ENCODE results near the gene SPECC1. TPM values are rescaled to one million over a fixed set of nuclear protein-coding genes. Genes with fewer than 3 reads are reported as not detected.

Gene SPECC1
- total RNA-seq, 1 experiment from 2014 or later: 46.4 TPM

Other genes with a start within 250 kb of the SPECC1 start
- 15.8 and 30.2 TPM in 2 replicates for gene ULK2, start 141.4 kb upstream of the SPECC1 start, total RNA-seq (2014; rRNA removed)
- gene AKAP10, start 31.5 kb upstream of the SPECC1 start, total RNA-seq (2014; rRNA removed): 18.6 and 23.3 TPM in 2 replicates

All from PC-3 (cell line).